SK-N-MC (cell line): ENCODE measurements around the gene GPR171.
A peak's percentile ranks its signal among the peaks of the same experiment; 100 is the strongest.

ENCODE experiments used
- DNase-seq: peaks from one replicate; pipeline ENCODE4 v3.0.0-alpha.2; 2011; ENCODE audit warnings: low read depth, low spot score
- H3K27ac ChIP-seq: fragments of 200-600 bp; sonication (generic); 2 replicates; pipeline ENCODE4 v1.5.1; 2016; ENCODE audit warnings: mixed run types
- H3K36me3 ChIP-seq: fragments of 200-600 bp; sonication (generic); 2 replicates; pipeline ENCODE4 v1.6.1; 2017; ENCODE audit warnings: antibody characterized with exemption, low read length, mixed read lengths; ENCODE audit not compliant: insufficient read depth
- H3K4me3 ChIP-seq: fragments of 200-600 bp; sonication (generic); 2 replicates; pipeline ENCODE4 v1.5.1; 2016
- H3K9ac ChIP-seq: fragments of 200-600 bp; sonication (generic); 2 replicates; pipeline ENCODE4 v1.8.0; 2017; ENCODE audit warnings: mixed run types, mixed read lengths; ENCODE audit not compliant: insufficient read length
- H3K9me3 ChIP-seq: fragments of 200-600 bp; sonication (generic); 2 replicates; pipeline ENCODE4 v1.6.1; 2017; ENCODE audit warnings: low read depth, mild to moderate bottlenecking, antibody characterized with exemption, low read length, moderate library complexity, mixed read lengths
- EZH2 ChIP-seq: fragments of 200-600 bp; sonication (generic); IDR thresholded peaks from one replicate; pipeline ENCODE4 v1.6.1; 2017; ENCODE audit warnings: antibody characterized with exemption
- FOXP2 ChIP-seq: optimal IDR thresholded peaks from 2 replicates; pipeline ENCODE3; 2011; ENCODE audit warnings: mild to moderate bottlenecking, moderate library complexity; ENCODE audit not compliant: insufficient read depth; ENCODE audit errors: extremely low read length, control extremely low read depth
- POLR2AphosphoS5 ChIP-seq: IDR thresholded peaks from 2 replicates; pipeline ENCODE4 v1.6.1; 2012; ENCODE audit warnings: mild to moderate bottlenecking, low read depth, low read length, borderline replicate concordance

Gene GPR171

DNA sequence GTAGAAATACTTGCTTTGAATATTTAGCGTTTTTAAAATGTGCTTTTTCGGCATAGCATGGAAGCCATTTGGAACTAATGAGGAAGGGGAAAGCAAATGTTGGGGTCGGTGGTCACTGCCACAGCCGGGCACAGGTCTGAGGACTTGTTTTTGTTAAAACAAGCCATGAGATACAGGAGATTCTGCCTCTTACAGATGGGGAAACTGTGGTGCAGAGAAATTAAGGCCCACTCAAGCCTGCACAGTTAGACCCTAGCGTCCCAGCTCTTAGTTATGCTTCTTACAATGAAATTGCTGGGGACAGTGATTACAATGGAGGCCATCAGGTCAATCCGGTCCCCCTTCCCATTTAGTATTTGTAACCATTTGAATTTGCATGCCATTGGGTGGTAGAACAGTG, 2.5 kb upstream of the GPR171 start:
- no peak for DNase-seq
- Histone ChIP-seq H3K9me3 (no peaks in the 10 kb centered on the region), H3K27ac (no peak overlapping the region), H3K9ac (no peak overlapping the region), H3K36me3 (no peaks in the 10 kb centered on the region), H3K4me3 (no peak overlapping the region)
- TF ChIP-seq EZH2: no peak
- no peak for TF ChIP-seq POLR2AphosphoS5
- TF ChIP-seq FOXP2: no peak

DNA sequence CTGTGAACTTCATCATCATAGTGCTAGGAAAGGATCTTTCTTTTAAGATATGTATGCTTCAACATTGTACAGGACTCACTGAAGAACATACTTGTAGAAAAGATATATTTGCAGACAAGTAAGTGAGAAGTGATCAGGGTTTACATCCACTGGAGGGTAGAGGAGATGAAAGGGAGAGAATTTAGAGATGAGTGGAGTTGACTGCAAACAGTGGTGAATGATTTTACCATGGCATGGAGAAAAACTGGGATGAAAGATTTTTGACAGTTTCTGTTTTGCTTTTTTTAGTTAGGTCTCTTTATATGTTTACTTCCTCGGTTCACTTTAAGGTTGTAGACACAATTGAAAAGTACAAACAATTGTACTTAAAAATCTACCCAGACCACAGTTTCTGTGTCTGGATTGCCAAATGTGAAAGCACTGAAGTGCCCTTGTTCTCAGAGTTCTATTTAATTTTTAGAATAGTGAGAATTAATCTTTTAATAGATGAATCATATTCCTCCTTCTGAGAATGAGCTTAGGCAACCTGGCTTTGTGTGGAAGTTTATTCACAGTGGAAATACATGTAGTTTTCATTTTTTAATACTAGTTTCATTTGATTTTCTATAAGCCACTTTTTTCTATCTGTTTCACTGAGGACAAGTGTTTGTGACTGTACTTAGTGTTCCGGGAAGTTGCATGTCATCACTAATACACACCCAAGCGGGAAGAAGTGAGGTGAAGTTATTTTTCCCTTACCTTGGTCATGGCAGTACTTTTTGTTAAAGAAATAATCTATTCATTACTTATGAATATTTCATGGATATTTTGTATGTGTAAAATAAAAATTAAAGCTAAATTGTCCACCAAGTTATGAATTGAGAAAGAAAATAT, 1.8 kb upstream of the GPR171 start:
- Histone ChIP-seq H3K27ac (no peak overlapping the region), H3K4me3 (no peak overlapping the region)
- TF ChIP-seq POLR2AphosphoS5 (no peak), FOXP2 (no peak), EZH2 (no peak)

GRCh38 chr3:151201051-151201730, 1.8 kb downstream of the GPR171 start:
- no peak for DNase-seq
- H3K9ac ChIP-seq: no peak overlapping the region
- H3K4me3 ChIP-seq: no peak overlapping the region
- TF ChIP-seq FOXP2 (no peak), EZH2 (no peak), POLR2AphosphoS5 (no peak)
- H3K9me3 ChIP-seq: no peaks in the 10 kb centered on the region
- no peak overlapping the region for H3K27ac ChIP-seq
- H3K36me3 ChIP-seq: no peaks in the 10 kb centered on the region

More for the DNA sequence above, 1.8 kb upstream of the GPR171 start:
- Histone ChIP-seq H3K9me3 (no peaks in the 10 kb centered on the region), H3K36me3 (no peaks in the 10 kb centered on the region), H3K9ac (no peak overlapping the region)
- no peak for DNase-seq

GRCh38 chr3:151200586-151200985, 2.4 kb downstream of the GPR171 start:
- DNase-seq: peak; percentile 8
- no peak for TF ChIP-seq POLR2AphosphoS5
- TF ChIP-seq EZH2: no peak
- no peak for TF ChIP-seq FOXP2
- no peak overlapping the region for H3K27ac ChIP-seq
- H3K9me3 ChIP-seq: no peaks in the 10 kb centered on the region
- no peak overlapping the region for H3K4me3 ChIP-seq
- no peak overlapping the region for H3K9ac ChIP-seq
- H3K36me3 ChIP-seq: no peaks in the 10 kb centered on the region

DNA sequence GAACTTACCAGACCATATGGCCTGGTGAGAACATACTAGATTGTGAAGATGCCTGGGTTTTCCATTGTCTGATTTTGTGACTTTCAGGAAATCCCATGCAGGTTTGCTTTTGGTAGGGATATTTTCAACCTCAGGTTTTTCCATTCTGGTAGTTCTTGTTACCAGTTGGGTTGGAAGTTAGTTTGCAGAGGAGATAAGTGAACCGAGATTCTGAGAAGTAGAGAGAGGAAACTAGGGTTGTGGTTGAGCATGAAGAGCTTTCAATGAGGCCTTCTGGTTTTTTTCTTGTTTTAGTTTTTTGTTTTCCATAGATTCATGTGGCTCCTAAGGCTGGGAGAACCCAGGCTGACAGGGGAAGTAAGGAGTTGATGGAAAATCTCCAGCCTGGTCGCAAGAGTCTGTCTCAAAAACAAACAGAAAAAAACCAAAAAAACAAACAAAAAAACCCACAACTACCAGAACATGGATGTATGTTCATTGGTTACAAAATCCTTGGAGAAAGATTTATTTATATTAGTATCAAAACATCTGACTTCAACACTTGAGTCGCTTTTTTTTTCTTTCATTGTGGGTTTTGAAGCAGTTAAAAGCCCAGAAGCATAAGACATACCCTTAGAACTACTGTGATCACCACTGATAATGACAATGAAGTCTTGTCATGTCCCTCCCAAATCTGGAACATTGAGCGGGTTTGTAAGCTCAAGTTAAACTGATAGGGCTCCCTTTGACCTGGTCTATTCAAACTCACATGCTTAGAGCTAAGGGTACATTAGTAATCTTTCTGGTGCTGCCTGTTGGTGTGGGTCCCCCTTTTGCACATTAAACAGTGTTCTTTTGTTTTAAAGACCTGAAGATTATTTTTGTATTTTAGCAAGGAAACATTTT, 3.2 kb downstream of the GPR171 start:
- H3K9me3 ChIP-seq: no peaks in the 10 kb centered on the region
- H3K27ac ChIP-seq: no peak overlapping the region
- no peaks in the 10 kb centered on the region for H3K36me3 ChIP-seq
- H3K9ac ChIP-seq: no peak overlapping the region
- no peak for DNase-seq
- no peak overlapping the region for H3K4me3 ChIP-seq
- TF ChIP-seq EZH2 (no peak), FOXP2 (no peak), POLR2AphosphoS5 (no peak)

DNA sequence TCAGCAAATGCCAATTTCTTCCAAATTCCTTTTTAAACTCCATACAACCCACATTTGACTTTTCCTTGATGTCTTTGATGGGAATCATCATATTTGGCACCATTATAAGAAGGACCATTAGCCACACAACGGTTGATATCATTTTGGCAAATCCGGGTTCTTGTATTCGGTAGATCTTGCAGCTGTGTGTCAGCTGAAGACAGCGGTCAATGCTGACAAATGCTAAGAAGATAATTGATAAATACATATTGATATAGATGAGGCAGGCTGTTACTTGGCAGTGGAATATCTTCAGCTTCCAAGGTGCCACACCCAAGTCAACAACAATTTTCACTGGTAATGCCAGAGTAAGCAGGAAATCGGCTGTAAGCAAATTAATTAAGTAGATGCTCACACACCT, 4.2 kb downstream of the GPR171 start:
- H3K9me3 ChIP-seq: no peaks in the 10 kb centered on the region
- no peaks in the 10 kb centered on the region for H3K36me3 ChIP-seq
- no peak for TF ChIP-seq POLR2AphosphoS5
- TF ChIP-seq FOXP2: no peak
- TF ChIP-seq EZH2: no peak
- H3K27ac ChIP-seq: no peak overlapping the region
- H3K9ac ChIP-seq: no peak overlapping the region
- H3K4me3 ChIP-seq: no peak overlapping the region
- no peak for DNase-seq

DNA sequence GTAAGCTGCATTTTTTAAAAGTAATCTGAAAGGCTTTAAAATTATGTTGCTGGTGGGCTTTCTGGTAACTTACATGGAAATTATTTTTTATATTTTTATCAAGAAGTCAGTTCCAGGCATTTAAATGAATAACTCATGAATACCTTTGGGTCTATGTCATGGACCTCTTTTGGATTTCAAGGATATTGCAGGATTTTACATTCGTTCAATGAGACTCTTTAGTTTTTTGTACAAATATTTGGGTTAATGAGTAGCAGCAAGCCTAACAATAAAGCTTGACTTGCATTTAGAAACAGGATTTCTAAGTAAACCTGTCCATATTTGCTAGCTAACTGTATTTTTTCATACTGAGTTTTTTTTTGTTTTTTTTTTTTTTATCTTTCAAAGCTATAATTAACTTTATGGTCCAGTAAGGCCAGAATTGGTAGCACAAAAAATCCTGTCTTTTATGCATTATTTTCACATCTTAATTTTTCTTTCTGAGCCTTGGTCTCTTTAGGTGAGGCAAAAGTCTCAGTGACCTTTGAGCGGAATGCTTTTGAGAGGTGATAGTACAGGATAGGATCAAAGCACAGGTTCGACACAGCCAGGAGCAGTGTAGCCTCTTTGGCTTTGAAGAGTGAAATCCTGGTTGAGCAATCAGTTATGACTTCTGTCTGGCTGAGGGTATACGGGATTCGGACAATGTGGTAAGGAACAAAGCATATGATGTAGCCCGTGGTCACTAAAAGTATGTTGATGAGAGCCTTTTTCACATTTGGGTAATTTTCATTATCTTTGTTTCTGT, 4.8 kb downstream of the GPR171 start:
- Histone ChIP-seq H3K27ac (no peak overlapping the region), H3K9ac (no peak overlapping the region), H3K9me3 (no peaks in the 10 kb centered on the region), H3K36me3 (no peaks in the 10 kb centered on the region), H3K4me3 (no peak overlapping the region)
- no peak for DNase-seq
- TF ChIP-seq POLR2AphosphoS5 (no peak), FOXP2 (no peak), EZH2 (no peak)

DNA sequence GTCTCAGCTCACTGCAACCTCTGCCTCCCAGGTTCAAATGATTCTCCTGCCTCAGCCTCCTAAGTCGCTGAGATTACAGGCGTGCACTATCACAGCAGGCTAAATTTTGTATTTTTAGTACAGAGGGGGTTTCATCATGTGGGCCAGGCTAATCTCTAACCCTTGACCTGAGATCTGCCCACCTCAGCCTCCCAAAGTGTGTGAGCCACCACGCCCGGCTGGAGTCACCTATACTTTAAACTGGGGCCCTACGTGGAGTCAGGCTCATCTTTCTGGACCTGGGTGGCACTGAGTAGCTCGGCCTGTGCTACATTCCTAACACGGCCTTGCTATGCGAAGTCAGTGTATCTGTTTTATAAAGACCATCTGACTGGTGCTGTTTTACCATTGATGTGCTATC, 5.8 kb downstream of the GPR171 start:
- no peak overlapping the region for H3K4me3 ChIP-seq
- H3K27ac ChIP-seq: no peak overlapping the region
- H3K36me3 ChIP-seq: no peaks in the 10 kb centered on the region
- H3K9ac ChIP-seq: no peak overlapping the region
- TF ChIP-seq POLR2AphosphoS5 (no peak), FOXP2 (no peak), EZH2 (no peak)
- DNase-seq: no peak
- H3K9me3 ChIP-seq: no peaks in the 10 kb centered on the region

GRCh38 chr3:151196434-151196833, 6.6 kb downstream of the GPR171 start:
- H3K27ac ChIP-seq: no peak overlapping the region
- DNase-seq: no peak
- no peaks in the 10 kb centered on the region for H3K36me3 ChIP-seq
- no peaks in the 10 kb centered on the region for H3K9me3 ChIP-seq
- H3K9ac ChIP-seq: no peak overlapping the region
- H3K4me3 ChIP-seq: no peak overlapping the region
- no peak for TF ChIP-seq FOXP2
- no peak for TF ChIP-seq POLR2AphosphoS5
- no peak for TF ChIP-seq EZH2
